Measurements from ENCODE around the gene AOPEP.

AOPEP gene

DNA sequence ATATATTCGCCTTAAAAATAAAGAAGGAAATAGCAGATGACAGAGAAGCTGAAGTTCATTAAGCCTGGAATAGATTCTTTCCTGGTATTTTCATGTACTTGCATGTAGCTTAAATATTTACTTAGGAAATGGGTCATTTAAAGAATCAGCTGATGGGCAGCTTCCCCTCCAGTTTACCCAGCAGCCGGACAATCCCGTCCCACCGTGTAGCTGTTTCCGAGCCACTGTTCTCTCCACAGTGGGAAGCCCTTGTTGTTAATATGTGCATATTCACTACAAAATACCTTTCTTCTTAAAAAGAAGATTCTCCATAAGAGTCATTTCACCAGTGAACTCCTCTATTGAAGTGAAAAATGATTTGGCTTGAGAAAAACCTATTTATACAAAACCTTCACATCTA, 404.0 kb downstream of the AOPEP start:
- DNase-seq: no peak

DNA sequence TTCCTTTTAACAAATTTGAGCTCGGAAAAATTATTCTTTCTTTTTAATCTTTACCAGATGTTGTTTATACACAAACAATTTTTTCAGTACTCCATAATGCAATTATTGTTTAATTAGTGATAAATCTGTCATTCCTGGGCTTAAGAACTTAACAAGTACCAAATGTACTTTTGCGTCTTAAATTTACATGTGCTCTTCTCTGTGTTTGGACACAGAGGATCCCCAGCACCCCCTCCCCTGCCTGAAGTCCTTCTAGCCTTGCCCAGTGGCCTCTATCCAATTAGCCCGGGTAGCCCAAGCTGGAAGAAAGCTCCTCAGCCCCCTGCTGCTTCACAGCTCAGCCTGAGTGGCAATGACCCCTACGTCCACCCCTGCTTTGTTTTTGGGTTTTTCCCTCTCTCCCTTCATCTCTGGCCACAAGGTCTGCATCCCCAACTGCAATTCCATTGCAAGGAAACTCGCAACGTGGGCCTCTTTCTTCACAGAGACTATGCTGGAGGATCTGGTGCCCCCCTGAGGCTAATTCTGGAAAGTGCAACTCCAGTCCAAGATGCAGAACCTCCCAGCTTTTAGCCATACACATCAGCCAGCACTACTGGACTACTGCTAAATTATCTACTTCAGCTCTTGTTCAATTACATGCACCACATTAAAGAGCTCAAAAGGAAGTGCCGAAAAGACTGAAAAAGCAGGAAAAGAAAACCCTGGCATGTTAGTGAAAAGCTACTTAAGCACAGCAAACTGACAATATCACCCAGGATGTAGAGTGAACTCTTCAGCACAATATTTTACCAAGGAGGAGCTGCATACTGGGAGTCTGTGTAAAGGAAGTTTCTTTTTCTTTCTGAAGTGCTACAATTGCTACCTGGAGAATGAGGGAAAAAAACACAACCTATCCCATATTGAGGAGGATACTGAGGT, 404.8 kb downstream of the AOPEP start:
- peak; percentile 21 for DNase-seq

DNA sequence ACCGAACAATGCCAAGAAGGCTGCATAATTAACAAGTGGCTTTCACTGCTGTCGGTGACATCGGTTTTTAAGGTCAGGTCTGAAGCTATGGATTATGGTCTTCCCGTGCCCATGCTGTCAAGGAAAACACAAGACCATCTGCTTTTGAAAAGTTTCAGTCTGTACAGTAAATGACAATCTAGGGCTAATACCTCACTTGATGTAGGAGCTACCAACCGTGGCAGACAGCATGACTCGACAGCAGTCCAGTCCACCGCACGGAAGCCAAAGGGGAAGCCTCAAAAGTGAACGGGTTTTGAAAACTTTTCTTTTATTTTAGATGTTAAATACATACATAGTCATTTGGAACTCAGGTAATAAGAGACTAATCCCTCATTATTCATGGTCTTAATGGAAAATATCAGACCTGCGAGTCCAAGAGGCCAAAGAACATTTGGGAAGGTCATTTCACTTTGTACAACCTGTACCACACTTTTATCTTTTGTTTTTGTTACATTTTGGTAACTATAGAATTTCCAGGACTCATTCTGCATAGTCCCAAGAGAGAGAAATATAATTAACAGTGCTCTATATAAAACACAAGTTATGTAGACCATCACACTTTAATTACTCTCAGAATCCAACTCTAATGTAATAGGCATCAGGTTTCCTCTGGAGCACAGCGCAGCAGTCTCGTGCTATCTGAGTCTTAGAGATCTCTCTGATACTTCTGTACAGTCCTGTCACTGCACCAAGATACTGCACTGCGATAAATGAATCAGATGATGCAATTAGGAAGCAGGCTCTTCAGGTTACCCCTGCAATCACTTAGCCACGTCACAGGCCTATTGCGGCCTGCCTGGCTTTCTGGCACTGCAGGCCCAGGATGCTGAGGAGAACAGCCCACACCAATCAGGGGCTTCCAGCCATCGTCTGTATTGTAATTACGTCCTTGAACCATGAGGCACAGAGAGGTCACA, 406.1 kb downstream of the AOPEP start:
- DNase-seq: peak; percentile 71

DNA sequence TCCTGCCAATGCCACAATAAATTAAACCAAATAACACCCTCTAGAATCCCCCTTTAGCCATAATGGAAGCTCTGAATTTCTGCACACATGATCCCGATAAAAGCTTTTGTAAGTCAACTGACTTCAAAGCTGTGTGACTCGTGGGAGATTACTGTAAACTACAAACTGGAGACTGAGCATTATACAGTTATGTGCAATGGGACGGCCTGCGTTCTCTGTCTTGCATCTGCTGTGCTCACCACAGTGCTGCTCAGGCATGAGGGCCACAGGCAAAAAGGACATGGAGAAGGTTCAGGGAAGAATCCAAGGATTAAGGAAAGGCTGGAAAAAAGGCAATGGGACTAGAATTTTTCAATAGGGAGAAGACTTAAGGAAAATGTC, 406.8 kb downstream of the AOPEP start:
- DNase-seq: no peak

DNA sequence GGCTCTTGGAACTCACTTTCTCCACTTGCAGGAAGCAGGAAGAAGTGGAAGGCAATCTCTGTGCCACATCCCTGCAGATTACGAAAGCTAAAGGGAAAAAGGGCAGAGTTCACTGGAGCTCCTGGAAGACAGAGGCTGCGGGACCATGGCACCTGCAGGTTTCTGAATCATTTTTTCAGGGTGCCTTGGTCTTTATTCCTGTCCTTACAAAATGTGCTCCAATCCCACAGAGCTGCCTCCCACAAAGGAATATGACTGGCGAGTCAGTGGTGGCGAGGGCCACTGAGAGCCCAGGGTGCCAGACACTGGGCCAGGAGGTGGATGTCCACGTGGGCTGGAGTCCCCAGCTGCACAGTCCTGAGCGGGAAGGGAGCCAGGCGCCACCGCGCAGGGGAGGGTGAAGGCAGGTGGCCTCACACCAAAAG, 408.0 kb downstream of the AOPEP start:
- DNase-seq: no peak

DNA sequence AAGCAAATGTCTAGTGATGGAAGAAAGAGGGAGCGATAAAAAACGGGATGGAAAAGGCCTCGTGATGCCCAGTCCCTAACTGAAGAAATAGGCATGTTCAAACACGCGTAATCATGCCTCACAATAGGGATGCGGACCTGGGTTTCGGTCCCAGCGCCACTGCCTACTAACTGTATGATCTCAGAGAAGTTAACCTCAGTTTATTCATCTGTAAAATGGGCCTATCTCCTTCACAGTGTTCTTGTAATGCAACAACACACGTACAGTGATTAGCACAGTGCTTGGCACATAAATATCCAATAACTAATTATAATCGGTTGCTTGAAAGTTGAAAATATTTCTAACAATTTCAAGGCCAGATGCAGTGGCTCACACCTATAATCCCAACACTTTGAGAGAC, 409.3 kb downstream of the AOPEP start:
- no peak for DNase-seq

All from NCI-H510A (cell line).